Right ventricle myocardium inferior (tissue), 1 donor: ENCODE measurements around the gene HOMER2. TPM values are rescaled to one million over a fixed set of nuclear protein-coding genes. Genes with fewer than 3 reads are reported as not detected.
"Not testable (repeated sequence)": the region's sequence is repeated elsewhere in the genome, so short reads cannot be mapped to it uniquely, and the experiment has no call there.

Experiments
- ATAC-seq: fragments of 200-7000 bp; cut with Tn5 transposase; one replicate; pipeline ENCODE4 v1.9.1; 2020; ENCODE audit warnings: mild to moderate bottlenecking, moderate library complexity
- DNase-seq: peaks from one replicate; pipeline ENCODE4 v3.0.0; 2021; ENCODE audit errors: missing footprints
- intact Hi-C: fragments of 100-400 bp; cut with DNase I; formaldehyde crosslinking; loops from one replicate; pipeline ENCODE4 v1.11.0; 2022
- total RNA-seq: library from RNA; stranded (reverse); fragmentation: NEBNext Ultra II Directional; extraction: Animal tissue kit (Norgen Biotek cat#: 25700); gene quantifications from one replicate; pipeline ENCODE4 v1.2.1, GENCODE V29; 2021
- donor health status: DM: no; HTN: yes; CAD: no; lungs with severe emphysema.

HOMER2 gene
- total RNA-seq, 1 donor from 2014 or later = 53.7 TPM

GRCh38 chr15:82911458-82911857 lies 41.1 kb downstream of the HOMER2 start:
- DNase-seq = no peak
- ATAC-seq = no peak

GRCh38 chr15:82910721-82911120 lies 41.8 kb downstream of the HOMER2 start:
- ATAC-seq (no peak), DNase-seq (no peak)
- intact Hi-C loops = loop anchor here (10.0 kb wide), 1 partner anchor 56 kb away; no protein-coding TSS in a partner anchor

More at GRCh38 chr15:82911458-82911857, 41.1 kb downstream of the HOMER2 start:
- intact Hi-C loops = loop anchor here (10.0 kb wide), 1 partner anchor 57 kb away; no protein-coding TSS in a partner anchor

GRCh38 chr15:82909080-82909815 lies 43.3 kb downstream of the HOMER2 start:
- intact Hi-C loops = no loop called here
- DNase-seq = no peak
- ATAC-seq = no peak

GRCh38 chr15:82907350-82907749 lies 45.2 kb downstream of the HOMER2 start:
- intact Hi-C loops = no loop called here
- DNase-seq (no peak), ATAC-seq (no peak)

GRCh38 chr15:82904574-82904973 lies 47.9 kb downstream of the HOMER2 start:
- no peak for DNase-seq
- intact Hi-C loops = no loop called here
- no peak for ATAC-seq

GRCh38 chr15:82903511-82903910 lies 49.0 kb downstream of the HOMER2 start:
- intact Hi-C loops = no loop called here
- no peak for ATAC-seq
- DNase-seq = no peak

GRCh38 chr15:82901114-82901805 lies 51.3 kb downstream of the HOMER2 start:
- intact Hi-C loops = no loop called here
- ATAC-seq (no peak), DNase-seq (no peak)

GRCh38 chr15:82900511-82901060 lies 51.9 kb downstream of the HOMER2 start:
- DNase-seq (no peak), ATAC-seq (no peak)
- intact Hi-C loops = no loop called here

GRCh38 chr15:82898961-82899360 lies 53.6 kb downstream of the HOMER2 start:
- DNase-seq = no peak
- intact Hi-C loops = no loop called here
- ATAC-seq = no peak

- ATAC-seq = no peak
- intact Hi-C loops = no loop called here
- no peak for DNase-seq
These were observed 56.5 kb downstream of the HOMER2 start for GRCh38 chr15:82895983-82896382.

GRCh38 chr15:82894971-82895520 lies 57.5 kb downstream of the HOMER2 start:
- no peak for DNase-seq
- intact Hi-C loops = no loop called here
- no peak for ATAC-seq

- ATAC-seq, DNase-seq, intact Hi-C loops: not testable (repeated sequence)
These were observed 59.0 kb downstream of the HOMER2 start for GRCh38 chr15:82893473-82893872.

- DNase-seq (no peak), ATAC-seq (no peak)
- intact Hi-C loops = no loop called here
These were observed 59.9 kb downstream of the HOMER2 start for GRCh38 chr15:82892573-82892972.

GRCh38 chr15:82890995-82891390 lies 61.5 kb downstream of the HOMER2 start:
- no peak for ATAC-seq
- intact Hi-C loops = no loop called here
- DNase-seq = no peak

GRCh38 chr15:82890338-82890994 lies 62.1 kb downstream of the HOMER2 start:
- DNase-seq (no peak), ATAC-seq (no peak)
- intact Hi-C loops = no loop called here

GRCh38 chr15:82882273-82882928 lies 70.1 kb downstream of the HOMER2 start:
- intact Hi-C loops = no loop called here
- ATAC-seq (no peak), DNase-seq (no peak)

- DNase-seq = no peak
- intact Hi-C loops = no loop called here
- no peak for ATAC-seq
These were observed 70.8 kb downstream of the HOMER2 start for GRCh38 chr15:82881747-82882146.

- intact Hi-C loops = no loop called here
- DNase-seq (no peak), ATAC-seq (no peak)
These were observed 71.8 kb downstream of the HOMER2 start for GRCh38 chr15:82880704-82881103.

GRCh38 chr15:82878325-82878724 lies 74.2 kb downstream of the HOMER2 start:
- no peak for DNase-seq
- intact Hi-C loops = no loop called here
- ATAC-seq = no peak
